ENCODE results near the gene FBXL20.

DNA sequence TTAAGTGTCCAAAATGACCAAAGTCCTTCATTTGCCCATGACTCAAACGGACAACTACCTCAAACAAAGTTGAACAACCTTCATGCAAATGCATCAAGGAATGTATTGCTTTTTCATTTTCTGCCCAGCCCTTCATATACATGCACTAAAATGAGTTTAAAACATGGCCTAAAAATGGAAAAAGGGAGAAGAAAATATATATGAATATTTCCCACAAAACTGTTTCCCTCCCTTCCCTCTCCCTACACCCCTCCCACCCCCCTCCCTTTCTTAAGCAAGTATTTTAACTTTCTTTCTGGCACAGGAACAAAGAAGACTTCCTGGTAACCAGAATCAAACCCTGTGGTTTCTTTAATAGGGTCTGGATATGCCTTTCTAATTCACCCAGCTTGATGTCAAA, 5.5 kb upstream of the FBXL20 start:
- no peak for TF ChIP-seq POLR2AphosphoS5 (IDR thresholded peaks at IDR 0.05; ENCODE audit: low read depth, low read length)
- TF ChIP-seq TAF1 (IDR thresholded peaks at IDR 0.05; ENCODE audit: borderline replicate concordance, insufficient read depth, low read length) = no peak
- no peak for TF ChIP-seq SIN3A (IDR thresholded peaks at IDR 0.05; ENCODE audit: borderline replicate concordance, insufficient read depth, low read length)
- TF ChIP-seq, protein P1, sequence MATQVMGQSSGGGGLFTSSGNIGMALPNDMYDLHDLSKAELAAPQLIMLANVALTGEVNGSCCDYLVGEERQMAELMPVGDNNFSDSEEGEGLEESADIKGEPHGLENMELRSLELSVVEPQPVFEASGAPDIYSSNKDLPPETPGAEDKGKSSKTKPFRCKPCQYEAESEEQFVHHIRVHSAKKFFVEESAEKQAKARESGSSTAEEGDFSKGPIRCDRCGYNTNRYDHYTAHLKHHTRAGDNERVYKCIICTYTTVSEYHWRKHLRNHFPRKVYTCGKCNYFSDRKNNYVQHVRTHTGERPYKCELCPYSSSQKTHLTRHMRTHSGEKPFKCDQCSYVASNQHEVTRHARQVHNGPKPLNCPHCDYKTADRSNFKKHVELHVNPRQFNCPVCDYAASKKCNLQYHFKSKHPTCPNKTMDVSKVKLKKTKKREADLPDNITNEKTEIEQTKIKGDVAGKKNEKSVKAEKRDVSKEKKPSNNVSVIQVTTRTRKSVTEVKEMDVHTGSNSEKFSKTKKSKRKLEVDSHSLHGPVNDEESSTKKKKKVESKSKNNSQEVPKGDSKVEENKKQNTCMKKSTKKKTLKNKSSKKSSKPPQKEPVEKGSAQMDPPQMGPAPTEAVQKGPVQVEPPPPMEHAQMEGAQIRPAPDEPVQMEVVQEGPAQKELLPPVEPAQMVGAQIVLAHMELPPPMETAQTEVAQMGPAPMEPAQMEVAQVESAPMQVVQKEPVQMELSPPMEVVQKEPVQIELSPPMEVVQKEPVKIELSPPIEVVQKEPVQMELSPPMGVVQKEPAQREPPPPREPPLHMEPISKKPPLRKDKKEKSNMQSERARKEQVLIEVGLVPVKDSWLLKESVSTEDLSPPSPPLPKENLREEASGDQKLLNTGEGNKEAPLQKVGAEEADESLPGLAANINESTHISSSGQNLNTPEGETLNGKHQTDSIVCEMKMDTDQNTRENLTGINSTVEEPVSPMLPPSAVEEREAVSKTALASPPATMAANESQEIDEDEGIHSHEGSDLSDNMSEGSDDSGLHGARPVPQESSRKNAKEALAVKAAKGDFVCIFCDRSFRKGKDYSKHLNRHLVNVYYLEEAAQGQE (IDR thresholded peaks at IDR 0.05; ENCODE audit: insufficient read depth in 1 of 2, low read depth in 2 of 2, low read length in 2 of 2) = no peak
- TF ChIP-seq FOXP2 (optimal IDR thresholded peaks at IDR 0.05; ENCODE audit: borderline replicate concordance, extremely low read depth, extremely low read length, insufficient read depth) = no peak

Measured in PFSK-1 (cell line).